NCI-H2196 (cell line): ENCODE results near the gene NADK2.
A peak's percentile ranks its signal among the peaks of the same experiment; 100 is the strongest.

Experiments
- DNase-seq: peaks from one replicate; lab custom pipeline; 2025; ENCODE audit not compliant: unreplicated experiment; lab: John Stamatoyannopoulos, UW

Gene NADK2

GRCh38 chr5:36164461-36164860, 77.3 kb downstream of the NADK2 start:
- no peak for DNase-seq

- no peak for DNase-seq
These were observed 78.8 kb downstream of the NADK2 start for GRCh38 chr5:36162810-36163486.

GRCh38 chr5:36161361-36161760, 80.4 kb downstream of the NADK2 start:
- DNase-seq, result no peak

- DNase-seq, result no peak
These were observed 81.1 kb downstream of the NADK2 start for GRCh38 chr5:36160617-36161016.

- DNase-seq, result no peak
These were observed 83.6 kb downstream of the NADK2 start for GRCh38 chr5:36158144-36158543.

- DNase-seq, result no peak
These were observed 85.1 kb downstream of the NADK2 start for GRCh38 chr5:36156619-36157018.

GRCh38 chr5:36156121-36156601, 85.6 kb downstream of the NADK2 start:
- DNase-seq, result no peak

GRCh38 chr5:36155291-36155690, 86.4 kb downstream of the NADK2 start:
- DNase-seq, result no peak

GRCh38 chr5:36153726-36154125, 88.0 kb downstream of the NADK2 start:
- no peak for DNase-seq

- no peak for DNase-seq
These were observed 88.4 kb downstream of the NADK2 start for GRCh38 chr5:36153298-36153677.

- no peak for DNase-seq
These were observed 89.1 kb downstream of the NADK2 start for GRCh38 chr5:36152324-36153297.

- DNase-seq, result peak; percentile 100
These were observed 90.0 kb downstream of the NADK2 start, which contains the start of the genes LMBRD2 and SKP2 for GRCh38 chr5:36151434-36152323. LMBRD2 (minus strand) TSS chr5:36151887; CDS start chr5:36143349, 8,538 bp downstream. SKP2 (plus strand) TSS chr5:36152111; CDS start chr5:36152263, 152 bp downstream.

- peak; percentile 65 for DNase-seq
These were observed 90.9 kb downstream of the NADK2 start for GRCh38 chr5:36150676-36151433.

GRCh38 chr5:36147681-36148080, 94.0 kb downstream of the NADK2 start:
- DNase-seq, result no peak

GRCh38 chr5:36146390-36146789, 95.3 kb downstream of the NADK2 start:
- no peak for DNase-seq

- no peak for DNase-seq
These were observed 96.4 kb downstream of the NADK2 start for GRCh38 chr5:36145311-36145710.
